Measurements from ENCODE around the gene RHOJ. TPM values are rescaled to one million over a fixed set of nuclear protein-coding genes. Genes with fewer than 3 reads are reported as not detected.

Gene RHOJ
- total RNA-seq, 1 experiment from 2014 or later, result 30.2 TPM

GRCh38 chr14:63241096-63241495 is 36.9 kb downstream of the RHOJ start:
- no peak overlapping the region for H3K27ac ChIP-seq (ENCODE audit: low read depth, low read length, poor library complexity, severe bottlenecking)
- CTCF ChIA-PET, result no interaction called here
- BruUV-seq (replicated peaks), result no TSS peak
- intact Hi-C loops (cut with micrococcal nuclease; ENCODE audit: unreplicated experiment), result no loop called here
- TF ChIP-seq CTCF (conservative IDR thresholded peaks at IDR 0.05; ENCODE audit: low read depth, low read length) (no peak), EZH2 (IDR thresholded peaks at IDR 0.05; ENCODE audit: borderline replicate concordance, low read depth, low read length, poor library complexity, severe bottlenecking) (no peak)
- H3K27me3 ChIP-seq (replicated peaks; ENCODE audit: insufficient read depth, low read depth, low read length, poor library complexity), result no peaks in the 10 kb centered on the region
- no peak for DNase-seq (ENCODE audit: low spot score)
- no peaks in the 10 kb centered on the region for H3K9me3 ChIP-seq (ENCODE audit: low read depth, low read length, poor library complexity, severe bottlenecking)
- H3K4me1 ChIP-seq (ENCODE audit: insufficient read depth, low read length, poor library complexity, severe bottlenecking), result no peaks in the 10 kb centered on the region
- H3K36me3 ChIP-seq (ENCODE audit: insufficient read depth, low read length, poor library complexity, severe bottlenecking), result no peaks in the 10 kb centered on the region
- POLR2A ChIA-PET (ENCODE audit: low non-redundant PET), result no interaction called here
- H3K4me3 ChIP-seq (ENCODE audit: low read depth, low read length, poor library complexity, severe bottlenecking), result no peak overlapping the region

- Histone ChIP-seq H3K36me3 (ENCODE audit: insufficient read depth, low read length, poor library complexity, severe bottlenecking) (no peaks in the 10 kb centered on the region), H3K9me3 (ENCODE audit: low read depth, low read length, poor library complexity, severe bottlenecking) (no peaks in the 10 kb centered on the region), H3K27me3 (replicated peaks; ENCODE audit: insufficient read depth, low read depth, low read length, poor library complexity) (no peaks in the 10 kb centered on the region), H3K4me3 (ENCODE audit: low read depth, low read length, poor library complexity, severe bottlenecking) (no peak overlapping the region), H3K27ac (ENCODE audit: low read depth, low read length, poor library complexity, severe bottlenecking) (no peak overlapping the region), H3K4me1 (ENCODE audit: insufficient read depth, low read length, poor library complexity, severe bottlenecking) (no peaks in the 10 kb centered on the region)
- intact Hi-C loops (cut with micrococcal nuclease; ENCODE audit: unreplicated experiment), result no loop called here
- no peak for DNase-seq (ENCODE audit: low spot score)
- TF ChIP-seq CTCF (conservative IDR thresholded peaks at IDR 0.05; ENCODE audit: low read depth, low read length) (no peak), EZH2 (IDR thresholded peaks at IDR 0.05; ENCODE audit: borderline replicate concordance, low read depth, low read length, poor library complexity, severe bottlenecking) (no peak)
- POLR2A ChIA-PET (ENCODE audit: low non-redundant PET), result no interaction called here
- BruUV-seq (replicated peaks), result no TSS peak
- CTCF ChIA-PET, result no interaction called here
Observed at GRCh38 chr14:63243646-63244045, 39.4 kb downstream of the RHOJ start.

GRCh38 chr14:63245893-63246292 is 41.6 kb downstream of the RHOJ start:
- Histone ChIP-seq H3K4me1 (ENCODE audit: insufficient read depth, low read length, poor library complexity, severe bottlenecking) (no peaks in the 10 kb centered on the region), H3K36me3 (ENCODE audit: insufficient read depth, low read length, poor library complexity, severe bottlenecking) (no peaks in the 10 kb centered on the region), H3K4me3 (ENCODE audit: low read depth, low read length, poor library complexity, severe bottlenecking) (no peak overlapping the region), H3K27ac (ENCODE audit: low read depth, low read length, poor library complexity, severe bottlenecking) (no peak overlapping the region), H3K27me3 (replicated peaks; ENCODE audit: insufficient read depth, low read depth, low read length, poor library complexity) (no peaks in the 10 kb centered on the region), H3K9me3 (ENCODE audit: low read depth, low read length, poor library complexity, severe bottlenecking) (no peaks in the 10 kb centered on the region)
- TF ChIP-seq CTCF (conservative IDR thresholded peaks at IDR 0.05; ENCODE audit: low read depth, low read length), result no peak
- no peak for TF ChIP-seq EZH2 (IDR thresholded peaks at IDR 0.05; ENCODE audit: borderline replicate concordance, low read depth, low read length, poor library complexity, severe bottlenecking)
- POLR2A ChIA-PET (ENCODE audit: low non-redundant PET), result no interaction called here
- BruUV-seq (replicated peaks), result no TSS peak
- no peak for DNase-seq (ENCODE audit: low spot score)
- CTCF ChIA-PET, result no interaction called here
- intact Hi-C loops (cut with micrococcal nuclease; ENCODE audit: unreplicated experiment), result no loop called here
